GM18951 (cell line): ENCODE measurements around the gene DCP1A.
"Not testable (repeated sequence)": the region's sequence is repeated elsewhere in the genome, so short reads cannot be mapped to it uniquely, and the experiment has no call there.

Experiments
- POLR2A ChIP-seq: IDR thresholded peaks from 4 replicates; pipeline ENCODE4 v1.6.1; 2011; ENCODE audit warnings: mild to moderate bottlenecking; ENCODE audit not compliant: insufficient read length, insufficient read depth; ENCODE audit errors: extremely low read depth
- in situ Hi-C: fragments of 300-500 bp; cut with MboI; formaldehyde crosslinking; loops from one replicate; pipeline ENCODE4 v1.12.0; 2022; ENCODE audit warnings: low sequenced_read_pairs, mixed read lengths, inconsistent platforms; ENCODE audit not compliant: unreplicated experiment

The DCP1A gene

DNA sequence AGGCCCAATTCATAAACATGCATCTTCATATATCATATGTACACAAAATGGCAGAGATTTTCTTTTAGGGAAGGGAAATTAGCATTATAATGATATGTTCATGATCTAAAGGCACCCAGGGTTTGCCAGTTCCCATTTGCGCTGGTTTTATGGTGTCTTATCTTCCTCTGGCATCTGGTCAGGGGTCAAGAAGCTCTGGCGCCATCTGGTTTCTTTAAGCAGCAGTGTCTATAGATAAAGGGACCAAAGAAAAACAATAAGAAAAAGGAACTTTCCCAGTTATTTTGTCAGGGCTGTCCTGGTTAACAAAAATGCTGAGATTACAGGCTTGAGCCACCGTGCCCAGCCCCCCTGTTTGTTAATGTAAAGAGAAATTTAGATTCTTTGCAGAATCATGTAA lies 3.3 kb upstream of the DCP1A start:
- no peak for TF ChIP-seq POLR2A
- in situ Hi-C loops: no loop called here

GRCh38 chr3:53348118-53348517 lies 775 bp upstream of the DCP1A start:
- in situ Hi-C loops: not testable (repeated sequence)

DNA sequence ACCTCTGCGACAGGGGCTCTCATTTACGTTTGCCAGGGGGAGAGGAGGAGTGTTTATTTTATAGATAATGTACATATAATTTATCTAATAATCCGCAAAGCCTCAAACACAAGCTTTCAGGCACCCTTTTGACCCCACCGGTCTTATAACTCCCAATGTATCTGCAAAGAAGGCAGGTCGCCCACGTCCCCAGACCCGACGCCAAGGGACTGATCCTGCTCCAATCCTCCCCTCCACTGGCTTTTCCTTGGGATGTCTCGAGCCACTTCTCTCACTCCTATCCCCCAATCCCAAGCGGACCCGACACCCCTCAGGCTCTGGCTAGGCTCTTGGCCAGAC lies 452 bp downstream of the DCP1A start:
- in situ Hi-C loops: no loop called here
- no peak for TF ChIP-seq POLR2A

DNA sequence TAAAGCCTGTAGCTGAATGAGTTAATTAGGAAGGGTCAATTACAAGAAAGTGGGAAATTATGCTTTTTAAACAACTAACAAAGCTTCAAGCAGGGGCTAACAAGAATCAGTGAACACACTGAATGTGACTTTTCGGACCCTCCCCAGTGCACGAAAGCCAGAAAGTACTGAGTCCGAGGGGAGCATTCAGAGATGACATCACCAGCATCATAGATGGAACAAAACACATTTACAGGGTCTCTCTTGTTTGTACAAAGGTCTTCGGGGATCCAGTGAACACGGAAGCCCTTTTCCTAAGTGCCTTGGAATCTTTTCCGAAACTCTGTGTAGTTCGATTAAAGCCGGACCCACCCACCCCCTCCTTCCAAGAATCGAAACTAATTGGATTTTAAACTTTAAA lies 829 bp downstream of the DCP1A start:
- in situ Hi-C loops: no loop called here
- TF ChIP-seq POLR2A: no peak

GRCh38 chr3:53342353-53342752 lies 5.0 kb downstream of the DCP1A start:
- in situ Hi-C loops: no loop called here

DNA sequence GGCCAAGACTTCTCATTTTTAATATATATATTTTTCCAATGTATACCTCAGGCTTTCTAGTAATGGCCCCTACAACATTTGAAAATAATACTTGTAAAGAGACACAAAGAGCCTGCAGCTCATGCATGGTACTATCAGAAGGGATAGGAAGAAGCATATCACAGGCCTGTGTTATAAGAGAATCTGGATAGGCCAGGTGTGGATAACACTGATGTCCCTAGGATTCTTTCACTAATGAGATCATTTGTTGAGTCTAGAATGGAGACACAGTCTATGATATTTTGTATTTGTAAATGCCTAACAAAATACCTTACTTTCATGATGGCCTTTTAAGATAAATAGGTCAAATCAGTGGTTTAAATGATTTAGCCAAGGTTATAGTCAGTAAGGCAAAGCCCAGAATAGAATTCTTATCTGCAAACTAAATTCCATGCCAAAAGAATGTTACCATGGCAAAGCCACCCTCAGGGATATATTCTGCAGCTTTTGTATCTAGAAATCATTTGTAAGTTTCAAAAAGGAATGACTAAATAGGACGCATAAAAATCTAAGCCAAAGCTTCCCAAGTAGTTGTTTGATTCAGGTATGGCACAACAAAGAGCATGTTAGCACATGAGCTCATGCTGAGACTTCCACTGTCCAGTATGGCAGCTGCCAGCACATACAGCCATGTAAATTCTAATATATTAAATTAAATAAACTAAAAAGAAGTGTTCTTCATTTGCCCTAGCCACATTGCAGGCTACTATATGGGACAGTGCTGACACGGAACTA lies 10.0 kb downstream of the DCP1A start:
- in situ Hi-C loops: no loop called here

More at GRCh38 chr3:53342353-53342752, 5.0 kb downstream of the DCP1A start:
- TF ChIP-seq POLR2A: no peak

DNA sequence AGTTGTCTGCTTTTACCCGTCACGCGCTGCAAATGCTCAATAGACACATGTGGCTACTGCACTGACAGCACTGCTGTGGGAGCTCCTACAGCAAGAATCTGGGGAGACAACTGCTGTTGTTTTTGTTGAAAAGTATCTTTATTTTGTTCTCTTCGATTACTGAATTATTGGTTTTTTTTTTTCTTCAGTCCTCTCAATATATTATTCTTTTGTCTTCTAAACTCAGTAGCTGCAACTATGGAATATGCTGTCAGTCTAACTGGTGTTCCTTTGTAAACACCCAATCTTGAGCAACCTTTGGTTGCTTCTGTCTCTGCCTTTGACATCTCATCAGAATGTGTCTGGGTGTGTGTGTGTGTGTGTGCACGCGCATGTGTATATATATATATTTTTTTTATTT lies 12.6 kb downstream of the DCP1A start:
- in situ Hi-C loops: no loop called here

More for the DNA sequence above, 10.0 kb downstream of the DCP1A start:
- TF ChIP-seq POLR2A: no peak

DNA sequence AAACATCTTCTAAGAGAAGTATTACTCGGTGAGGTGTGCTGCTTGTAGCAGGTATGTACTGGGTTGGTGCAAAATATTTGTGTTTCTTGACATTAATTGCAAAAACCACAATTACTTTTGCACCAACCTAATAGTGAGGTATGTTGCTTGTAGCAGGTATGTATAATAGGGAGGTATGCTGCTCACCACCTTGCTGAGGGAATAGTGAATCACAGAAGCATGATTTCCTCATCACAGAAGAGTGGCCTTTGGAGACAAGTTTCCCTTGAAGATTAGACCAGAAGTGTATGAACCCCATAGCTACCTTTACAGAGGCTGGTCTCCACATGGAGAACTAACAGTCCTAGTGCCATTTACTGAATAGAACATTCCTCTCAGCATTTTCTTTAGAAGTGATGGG lies 15.5 kb downstream of the DCP1A start:
- in situ Hi-C loops: no loop called here
- TF ChIP-seq POLR2A: no peak

More for the DNA sequence above, 12.6 kb downstream of the DCP1A start:
- TF ChIP-seq POLR2A: no peak

- in situ Hi-C loops: no loop called here
- TF ChIP-seq POLR2A: no peak
These were observed 17.4 kb downstream of the DCP1A start for GRCh38 chr3:53329897-53330296.

GRCh38 chr3:53328746-53329145 lies 18.6 kb downstream of the DCP1A start:
- no peak for TF ChIP-seq POLR2A
- in situ Hi-C loops: no loop called here

GRCh38 chr3:53327986-53328385 lies 19.4 kb downstream of the DCP1A start:
- in situ Hi-C loops: not testable (repeated sequence)

- in situ Hi-C loops: no loop called here
These were observed 23.2 kb downstream of the DCP1A start for GRCh38 chr3:53324105-53324504.

GRCh38 chr3:53320697-53321096 lies 26.6 kb downstream of the DCP1A start:
- in situ Hi-C loops: no loop called here
- TF ChIP-seq POLR2A: no peak

More at GRCh38 chr3:53324105-53324504, 23.2 kb downstream of the DCP1A start:
- no peak for TF ChIP-seq POLR2A

DNA sequence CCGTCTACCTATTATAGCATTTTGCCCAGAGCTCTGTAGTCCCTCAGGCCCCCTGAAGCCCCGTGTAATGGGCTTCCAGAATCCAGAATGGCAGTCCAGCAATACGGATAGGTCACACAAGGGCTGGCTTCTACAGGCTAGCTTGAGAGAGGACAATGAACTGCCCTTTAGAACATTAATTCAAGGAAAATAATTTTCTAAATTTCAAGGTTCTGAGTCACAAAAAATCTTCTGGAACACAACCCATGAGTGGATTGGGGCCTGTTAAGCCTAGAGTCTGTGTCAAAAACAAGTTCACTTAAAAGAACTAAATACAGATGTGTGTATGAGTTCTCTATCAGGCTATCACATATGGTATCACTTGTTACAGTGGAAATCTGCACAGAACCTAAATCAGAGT lies 28.8 kb downstream of the DCP1A start:
- in situ Hi-C loops: no loop called here
- TF ChIP-seq POLR2A: no peak

DNA sequence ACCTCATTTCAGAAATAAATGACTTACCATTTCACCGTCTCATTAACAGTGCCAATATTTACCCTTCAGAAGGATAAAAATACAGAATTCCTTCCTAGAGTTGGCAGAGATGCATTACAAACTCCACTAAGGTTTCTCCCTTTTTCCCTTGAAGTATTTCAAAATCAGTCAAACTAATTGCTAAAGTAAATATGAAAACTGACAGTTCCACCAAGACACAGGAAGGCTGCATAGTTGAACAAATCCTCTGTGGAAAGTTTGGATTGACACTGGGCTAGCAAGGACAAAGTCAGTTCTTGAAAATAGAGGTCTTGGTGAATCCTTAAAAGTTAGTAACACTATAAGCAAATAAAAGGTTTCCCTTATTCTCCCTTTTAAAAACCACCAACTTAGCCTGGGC lies 34.5 kb downstream of the DCP1A start:
- TF ChIP-seq POLR2A: no peak
- in situ Hi-C loops: no loop called here

DNA sequence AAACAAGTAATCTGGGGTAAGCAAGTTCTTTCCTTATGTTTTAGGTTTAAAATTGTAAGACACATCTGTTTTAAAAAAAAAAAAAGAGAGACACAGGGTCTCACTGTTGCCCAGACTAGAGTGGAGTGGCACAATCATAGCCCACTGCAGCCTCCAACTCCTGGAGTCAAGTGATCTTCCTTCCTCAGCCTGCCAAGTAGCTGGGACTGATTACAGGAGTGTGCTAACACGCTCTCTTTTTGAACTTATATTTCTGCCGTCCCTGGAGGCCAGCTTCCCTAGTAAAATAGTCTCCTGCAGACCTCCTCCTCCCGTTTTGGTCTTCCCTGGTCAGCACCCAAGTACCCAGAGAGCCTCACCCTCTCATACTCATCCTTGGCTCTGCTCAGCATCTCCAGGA lies 35.5 kb downstream of the DCP1A start:
- in situ Hi-C loops: no loop called here
- TF ChIP-seq POLR2A: no peak
